ENCODE measurements around the gene RIN2.

- no peak for TF ChIP-seq POLR2A (IDR thresholded peaks at IDR 0.05)
- no peak for TF ChIP-seq CTCF (IDR thresholded peaks at IDR 0.05 in 4 of 5, conservative IDR thresholded peaks at IDR 0.05 in 1 of 5)
Observed at GRCh38 chr20:19729672-19730071, 28.4 kb upstream of the RIN2 start.

Measured in gastrocnemius medialis (tissue), 4 donors.